ENCODE measurements around the gene PARVB.

Gene PARVB

DNA sequence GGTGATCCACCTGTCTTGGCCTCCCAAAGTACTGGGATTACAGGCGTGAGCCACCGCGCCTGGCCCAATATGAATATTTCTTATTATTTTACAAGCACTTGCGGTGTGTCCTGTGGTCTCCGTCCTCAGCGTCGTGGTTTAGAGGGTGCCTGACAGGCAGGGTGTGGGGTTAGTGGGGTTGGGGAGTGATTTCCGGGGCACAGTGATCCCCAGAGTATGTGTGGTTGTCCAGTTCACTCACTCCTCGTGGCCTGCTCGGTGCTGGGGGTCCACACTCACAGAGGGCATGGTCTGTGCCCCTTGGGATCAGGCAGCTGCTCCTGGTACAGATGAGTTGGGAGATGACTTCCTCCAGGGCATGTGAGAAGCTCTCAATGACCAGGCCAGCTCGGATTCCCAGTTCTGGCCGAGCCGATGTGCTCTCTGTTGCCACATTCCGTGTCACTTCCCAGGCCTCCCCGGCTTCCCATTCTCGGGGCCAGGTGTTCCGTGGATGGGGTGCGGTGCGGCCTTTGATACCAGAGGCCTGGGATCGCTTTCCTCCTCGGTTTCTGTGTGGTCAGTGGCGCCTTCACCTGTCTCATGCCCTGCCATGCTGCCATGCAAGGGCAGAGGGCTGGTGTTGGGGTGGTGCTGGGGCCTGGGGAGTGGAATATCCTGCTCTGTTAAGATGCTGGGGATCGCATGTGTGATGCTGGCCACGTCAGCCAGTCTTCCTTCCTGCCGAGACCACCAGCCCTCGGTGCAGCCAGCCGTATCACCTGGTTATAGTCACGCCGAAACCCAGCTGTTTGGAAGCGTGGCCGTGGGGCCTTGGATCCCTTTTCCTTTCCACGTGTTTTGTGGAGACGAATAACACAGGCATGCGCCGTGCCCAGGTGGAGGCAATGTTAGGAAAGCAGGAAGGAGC is 39.6 kb downstream of the PARVB start:
- DNase-seq: no peak

GRCh38 chr22:44067033-44067432 is 42.9 kb downstream of the PARVB start:
- DNase-seq: no peak

- DNase-seq: no peak
Measured at GRCh38 chr22:44067901-44068300, 43.8 kb downstream of the PARVB start.

DNA sequence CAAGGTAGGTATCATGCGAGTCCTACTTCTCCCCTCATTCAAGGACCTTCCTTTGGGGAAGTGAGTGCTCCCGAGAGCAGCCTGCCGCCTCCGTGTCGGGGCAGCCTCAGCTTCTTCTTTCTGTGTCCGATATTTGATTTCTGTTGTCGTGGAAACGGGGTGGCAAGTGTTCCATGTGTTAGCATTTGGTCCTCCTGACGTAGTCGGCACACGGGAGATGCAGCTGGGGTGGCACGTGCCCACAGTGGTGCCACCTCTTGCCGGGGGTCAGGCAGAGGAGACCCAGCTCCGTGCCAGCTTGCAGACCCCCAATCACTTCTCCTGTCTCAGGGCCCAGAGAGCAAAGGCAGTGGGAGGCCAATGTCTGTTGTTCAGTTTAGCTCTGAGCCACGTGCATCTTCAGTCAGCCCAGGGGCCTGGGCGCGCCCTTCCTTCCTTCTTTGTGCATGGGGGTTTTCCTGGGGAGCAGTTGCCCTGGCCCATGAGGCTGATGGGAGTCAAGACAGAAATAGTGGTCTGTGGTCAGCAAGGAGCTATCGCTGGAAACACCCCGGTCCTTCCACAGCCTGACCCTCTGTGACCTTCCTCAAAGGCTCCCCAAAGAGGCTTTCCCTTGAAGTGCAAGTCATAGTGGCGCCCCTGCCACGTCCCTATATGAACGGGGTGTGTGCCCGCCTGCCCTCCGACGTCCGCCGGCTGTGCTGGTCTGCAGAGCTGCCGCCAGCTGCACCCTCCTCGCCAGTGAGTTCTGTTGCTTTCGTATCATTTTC is 44.5 kb downstream of the PARVB start:
- peak; percentile 39 for DNase-seq

DNA sequence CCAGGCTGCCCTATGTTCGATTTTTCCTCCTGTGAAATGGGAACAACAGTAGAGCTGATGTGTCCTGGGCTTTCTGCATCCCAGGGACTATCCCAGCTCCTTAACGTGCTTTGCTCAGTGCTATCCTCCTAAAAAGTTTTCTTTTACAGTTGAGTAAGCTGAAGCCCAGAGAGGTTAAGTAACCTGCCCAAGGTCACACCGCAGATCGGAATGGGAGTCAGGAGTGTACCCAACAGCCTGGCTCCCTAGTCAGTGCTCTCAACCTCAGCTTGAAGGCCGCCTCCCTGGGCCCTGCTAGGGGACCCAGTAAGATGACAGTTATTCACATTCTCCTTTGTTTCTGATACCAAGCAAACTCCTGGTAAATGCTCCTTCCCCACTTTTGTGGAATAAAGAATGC is 45.9 kb downstream of the PARVB start:
- no peak for DNase-seq

DNA sequence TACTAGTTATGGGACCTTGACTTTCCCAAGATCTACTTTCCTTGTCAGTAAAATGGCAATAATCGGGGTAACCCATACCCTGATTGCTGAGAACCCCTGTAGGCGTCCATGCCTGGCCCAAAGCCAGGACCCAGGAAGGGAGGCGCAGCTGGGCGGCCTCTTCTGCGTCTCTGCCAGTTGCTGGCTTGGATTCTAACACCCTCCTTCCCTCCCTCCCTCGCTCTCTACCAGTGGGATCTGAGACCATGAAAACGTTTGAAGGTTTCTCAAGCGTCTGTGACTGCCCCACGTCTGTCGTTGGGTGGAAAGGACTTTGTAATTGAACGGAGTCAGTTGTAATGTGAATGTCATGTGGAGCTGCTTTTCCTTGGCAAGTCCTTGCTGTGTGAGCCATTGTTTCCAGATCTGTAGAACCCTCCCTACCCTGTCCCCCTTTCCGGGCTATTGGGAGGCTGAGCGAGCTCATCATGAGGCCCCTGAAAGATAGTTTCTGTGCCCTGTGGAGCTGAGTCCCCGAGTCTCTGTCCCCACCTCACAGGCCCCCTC is 47.8 kb downstream of the PARVB start:
- DNase-seq: no peak

- no peak for DNase-seq
Measured at GRCh38 chr22:44074337-44074984, 50.4 kb downstream of the PARVB start.

GRCh38 chr22:44075022-44075421 is 50.9 kb downstream of the PARVB start:
- no peak for DNase-seq

DNA sequence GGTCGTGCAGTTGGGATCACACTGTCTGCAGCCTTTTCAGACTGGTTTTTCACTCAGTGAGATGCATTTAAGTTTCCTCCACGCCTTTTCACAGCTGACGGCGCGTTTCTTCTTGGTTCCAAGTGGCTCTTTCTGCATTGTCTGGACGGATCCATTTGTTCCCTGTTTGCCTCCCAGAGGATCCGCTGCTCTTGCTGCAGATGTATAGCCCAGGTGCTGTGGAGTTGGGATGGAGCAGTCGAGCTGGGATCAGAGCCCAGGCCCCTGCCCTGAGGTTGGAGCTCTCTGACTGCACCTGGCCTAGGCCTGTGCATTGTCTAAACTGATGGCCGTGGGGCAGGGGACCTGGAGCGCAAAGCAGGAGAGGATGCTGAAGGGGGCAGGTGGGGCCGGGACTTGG is 51.6 kb downstream of the PARVB start:
- DNase-seq: no peak

DNA sequence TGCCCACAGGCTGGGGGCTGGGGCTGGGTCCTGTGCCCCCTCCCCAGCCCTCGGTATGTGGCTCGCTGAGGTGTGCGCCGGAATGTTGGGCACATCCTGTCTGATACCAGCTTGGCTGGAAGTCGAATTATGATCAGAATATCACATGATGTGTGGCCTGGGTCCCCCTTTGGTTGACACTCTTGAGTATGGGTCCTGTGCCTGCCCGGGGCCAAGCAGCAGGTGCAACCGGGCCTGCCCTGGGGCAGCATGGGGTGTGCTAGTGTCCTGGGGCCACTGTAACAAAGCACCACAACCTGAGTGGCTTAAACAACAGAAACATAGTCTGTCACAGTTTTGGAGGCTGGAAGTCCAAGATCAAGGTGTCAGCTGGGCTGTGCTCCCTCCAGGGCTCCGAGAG is 52.7 kb downstream of the PARVB start:
- no peak for DNase-seq

DNA sequence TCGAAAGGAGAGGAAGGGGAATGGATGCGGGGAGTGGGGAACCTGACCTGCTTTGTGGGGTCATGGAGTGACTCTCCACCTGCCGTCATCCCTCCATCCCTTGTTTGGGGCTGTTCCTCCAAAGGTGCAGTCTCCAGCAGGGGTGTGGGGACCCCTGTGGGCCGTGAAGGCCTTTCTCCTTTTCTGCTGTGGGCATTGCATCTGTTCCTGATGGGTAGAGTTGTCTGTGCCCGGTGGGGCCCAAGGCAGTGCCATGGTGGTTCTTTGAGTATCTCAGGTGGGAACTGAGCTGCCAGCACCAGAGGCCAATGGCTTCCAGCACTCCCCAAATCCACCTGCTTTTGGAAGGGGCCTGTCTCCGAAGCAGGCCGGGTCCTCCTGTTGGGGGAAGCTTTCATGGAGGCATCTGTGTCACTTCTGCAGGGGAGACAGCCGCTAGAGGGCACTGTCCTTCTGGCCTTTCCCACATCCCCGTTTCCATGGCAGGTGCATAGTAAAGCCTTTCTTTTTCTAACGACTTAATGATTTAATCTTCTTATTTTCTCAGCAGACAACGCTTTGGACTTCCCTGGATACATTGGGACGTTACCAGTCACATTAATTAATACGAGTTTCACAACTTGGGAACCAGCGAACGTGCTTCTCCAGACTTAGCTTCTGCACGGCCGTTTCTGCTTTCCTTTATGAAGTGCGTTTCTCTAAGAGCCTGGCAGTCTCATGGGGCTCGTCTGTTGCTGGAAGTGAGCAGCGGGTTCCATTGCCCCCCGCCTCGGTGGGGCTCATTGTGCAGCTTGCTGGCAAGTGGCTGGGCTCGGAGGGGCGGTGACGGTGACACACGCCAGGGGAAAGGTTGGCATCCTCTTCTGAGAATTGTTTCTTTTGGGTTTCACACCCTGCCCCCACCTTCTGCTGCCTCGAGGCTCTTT is 57.1 kb downstream of the PARVB start:
- DNase-seq: peak; percentile 68

GRCh38 chr22:44082801-44083200 is 58.7 kb downstream of the PARVB start:
- no peak for DNase-seq

DNA sequence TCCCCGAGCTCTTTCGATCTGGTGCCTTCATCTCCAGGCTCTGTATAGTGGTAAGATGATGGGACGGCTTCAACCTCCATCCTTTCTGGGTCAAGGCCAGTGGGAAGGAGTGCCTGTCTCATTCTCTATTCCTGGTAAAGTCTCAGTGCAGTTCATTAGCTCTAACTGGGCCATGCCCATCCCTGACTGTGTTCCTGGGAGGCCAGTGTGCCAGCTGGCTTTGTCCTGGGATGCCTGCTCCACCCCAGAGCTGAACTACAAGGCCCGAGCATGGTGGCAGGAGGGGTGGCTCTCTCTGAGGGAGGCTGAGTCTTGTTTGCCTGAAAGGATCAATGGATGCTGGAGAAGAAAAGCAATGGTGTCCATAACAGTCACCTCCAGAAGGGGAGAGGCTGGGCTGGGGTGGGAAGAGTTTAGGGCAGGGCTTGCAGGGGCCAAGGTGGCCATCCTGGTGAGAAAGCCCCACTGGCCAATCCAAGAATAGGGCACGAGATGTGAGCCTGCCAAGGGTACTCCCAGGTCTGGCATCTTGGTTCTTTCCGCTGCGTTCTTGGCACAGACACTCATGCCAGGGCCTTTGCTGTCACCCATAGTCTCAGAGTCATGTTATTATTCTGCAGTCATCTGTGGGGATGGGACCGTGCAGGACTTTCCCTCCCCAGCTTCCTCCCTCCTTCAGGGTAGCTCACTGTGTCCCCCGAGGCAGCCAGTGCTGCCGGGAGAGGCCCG is 60.1 kb downstream of the PARVB start:
- no peak for DNase-seq

DNA sequence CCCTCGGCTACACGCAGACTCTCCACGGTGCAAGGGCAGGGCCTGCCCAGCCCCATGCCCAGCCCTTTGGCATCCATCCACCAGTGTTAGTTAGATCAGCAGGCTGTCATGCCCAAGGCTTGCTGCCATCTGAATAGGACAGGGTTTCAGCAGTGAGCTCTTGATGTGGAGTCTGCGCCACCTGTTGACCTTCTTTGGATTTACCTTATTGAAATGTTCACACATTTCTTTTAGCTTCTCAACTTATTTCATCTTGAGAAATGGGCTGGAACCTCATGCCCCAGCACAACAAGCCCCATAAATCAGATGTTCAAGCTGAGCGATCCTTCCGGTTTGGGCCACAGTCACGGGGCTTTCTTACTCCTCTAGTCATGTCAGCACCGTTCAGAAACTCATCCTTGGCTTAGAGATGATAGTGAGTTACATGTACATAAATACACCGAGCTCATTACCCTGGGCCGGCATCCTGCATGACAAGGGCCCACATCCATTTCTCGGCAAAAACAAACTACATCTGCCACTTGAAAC is 61.7 kb downstream of the PARVB start:
- peak; percentile 42 for DNase-seq

GRCh38 chr22:44086271-44087088 is 62.4 kb downstream of the PARVB start:
- no peak for DNase-seq

DNA sequence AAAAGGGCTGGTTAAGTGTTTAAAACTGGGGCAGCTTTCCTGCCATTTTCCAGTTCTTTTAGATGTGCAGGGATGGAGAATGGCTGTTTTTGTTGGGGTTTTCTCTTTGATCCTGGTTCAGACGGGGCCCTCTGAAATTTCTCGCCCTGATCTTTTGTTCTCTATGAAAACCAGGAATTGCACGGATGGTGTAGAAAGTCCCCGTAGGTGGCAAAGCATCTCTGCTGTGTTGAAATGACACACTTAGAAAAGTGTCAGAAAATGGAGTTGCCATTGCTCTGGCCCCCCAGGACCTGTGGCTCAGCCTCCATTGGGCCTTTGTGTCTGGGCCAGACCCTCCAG is 63.0 kb downstream of the PARVB start:
- no peak for DNase-seq

GRCh38 chr22:44088976-44089570 is 65.0 kb downstream of the PARVB start:
- no peak for DNase-seq

DNA sequence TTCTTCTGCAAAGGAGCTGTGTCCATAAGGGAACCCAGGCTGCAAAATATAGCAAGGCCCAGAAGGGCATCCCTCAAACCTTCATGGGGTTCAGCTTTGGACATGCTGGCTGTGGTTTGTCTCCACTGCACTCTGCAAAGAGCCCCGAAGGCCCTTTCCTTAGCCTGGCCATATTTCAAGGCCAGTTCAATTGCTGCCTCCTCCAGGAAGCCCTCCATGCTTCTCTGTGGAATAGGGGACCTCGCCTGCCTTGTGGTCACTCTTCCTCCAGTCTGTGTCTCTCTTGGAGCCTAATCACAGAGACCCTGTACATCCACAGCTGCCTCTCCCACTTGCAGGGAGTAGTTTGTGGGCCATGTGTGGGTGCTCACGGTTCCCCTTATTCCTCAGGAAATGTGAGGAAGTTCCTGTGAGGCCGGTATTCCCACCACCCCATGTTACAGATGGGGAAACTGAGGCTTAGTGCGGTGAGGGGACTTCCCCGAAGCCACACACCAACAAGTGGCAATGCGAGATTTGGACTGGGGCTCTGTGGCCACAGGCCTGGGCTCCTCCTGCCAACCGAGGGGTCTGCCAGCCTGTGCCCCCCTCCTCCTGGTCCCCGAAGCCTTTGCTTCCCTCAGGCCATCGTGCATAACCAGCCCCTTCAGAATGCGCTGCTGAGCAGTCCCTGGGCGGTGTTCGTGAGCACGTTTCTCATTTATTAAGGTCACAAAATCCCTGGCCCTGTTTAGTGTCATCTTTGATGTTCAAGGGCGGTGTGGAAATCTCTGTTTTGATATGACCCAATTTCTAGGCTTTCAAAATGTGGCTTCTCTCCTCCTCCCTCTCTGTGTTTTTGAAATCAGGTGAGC is 65.8 kb downstream of the PARVB start:
- DNase-seq: no peak

GRCh38 chr22:44090571-44090905 is 66.4 kb downstream of the PARVB start:
- no peak for DNase-seq

All from CD4-positive, alpha-beta T cell treated with Interleukin-12 subunit alpha and Interleukin-12 subunit beta, for 1 hour (primary cell).